IPS-11a (cell line): Measurements from ENCODE around the gene ZNHIT6.

Experiments
- H3K4me3 ChIP-seq: one replicate; pipeline ENCODE4 v1.5.1; 2013; ENCODE audit warnings: low read depth, low read length, control low read depth

Gene ZNHIT6

DNA sequence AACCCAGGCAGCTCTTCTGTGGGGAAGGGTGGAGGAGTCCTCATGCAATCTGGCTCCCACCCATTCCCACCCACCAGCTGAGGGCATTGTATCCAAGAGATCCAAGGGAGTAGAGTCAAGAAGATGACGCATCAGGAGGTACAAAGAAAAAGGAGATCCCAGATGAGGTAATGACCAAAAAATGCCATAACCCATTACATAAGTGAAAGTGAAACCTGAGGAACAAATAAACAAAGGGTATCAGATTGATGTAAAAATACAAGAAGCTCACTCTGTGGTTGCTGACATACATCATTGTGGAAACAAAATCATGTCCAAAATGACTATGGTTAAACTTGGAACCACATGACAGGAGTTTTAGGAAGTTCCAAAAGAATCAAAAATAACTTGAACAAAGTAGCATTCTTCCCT lies 85.2 kb downstream of the ZNHIT6 start:
- H3K4me3 ChIP-seq = no peak overlapping the region

GRCh38 chr1:85621430-85621829 lies 86.8 kb downstream of the ZNHIT6 start:
- no peak overlapping the region for H3K4me3 ChIP-seq

GRCh38 chr1:85617633-85618100 lies 90.6 kb downstream of the ZNHIT6 start:
- H3K4me3 ChIP-seq = no peak overlapping the region

DNA sequence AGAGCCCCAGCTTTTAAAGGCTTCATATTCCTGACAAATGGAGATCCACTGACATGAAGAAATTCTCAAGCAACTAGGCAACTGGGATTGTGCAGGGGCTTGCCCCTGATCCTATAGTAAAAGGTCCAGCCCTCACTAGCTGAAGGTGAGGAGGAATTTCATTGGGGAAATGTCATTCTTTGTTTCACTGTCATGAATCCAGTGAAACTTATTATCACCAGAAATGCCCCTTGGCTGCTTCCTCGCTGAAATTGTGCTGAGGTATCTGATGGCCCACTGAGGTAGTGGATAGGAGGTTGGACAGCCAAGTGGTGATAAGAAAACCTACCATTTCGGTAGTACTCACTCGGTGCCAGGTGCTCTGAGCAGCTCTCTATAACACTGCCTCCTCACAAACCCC lies 91.5 kb downstream of the ZNHIT6 start:
- H3K4me3 ChIP-seq = no peak overlapping the region

- no peak overlapping the region for H3K4me3 ChIP-seq
Measured at GRCh38 chr1:85616364-85616705, 91.9 kb downstream of the ZNHIT6 start.

- no peak overlapping the region for H3K4me3 ChIP-seq
Measured at GRCh38 chr1:85615586-85616363, 92.5 kb downstream of the ZNHIT6 start.

DNA sequence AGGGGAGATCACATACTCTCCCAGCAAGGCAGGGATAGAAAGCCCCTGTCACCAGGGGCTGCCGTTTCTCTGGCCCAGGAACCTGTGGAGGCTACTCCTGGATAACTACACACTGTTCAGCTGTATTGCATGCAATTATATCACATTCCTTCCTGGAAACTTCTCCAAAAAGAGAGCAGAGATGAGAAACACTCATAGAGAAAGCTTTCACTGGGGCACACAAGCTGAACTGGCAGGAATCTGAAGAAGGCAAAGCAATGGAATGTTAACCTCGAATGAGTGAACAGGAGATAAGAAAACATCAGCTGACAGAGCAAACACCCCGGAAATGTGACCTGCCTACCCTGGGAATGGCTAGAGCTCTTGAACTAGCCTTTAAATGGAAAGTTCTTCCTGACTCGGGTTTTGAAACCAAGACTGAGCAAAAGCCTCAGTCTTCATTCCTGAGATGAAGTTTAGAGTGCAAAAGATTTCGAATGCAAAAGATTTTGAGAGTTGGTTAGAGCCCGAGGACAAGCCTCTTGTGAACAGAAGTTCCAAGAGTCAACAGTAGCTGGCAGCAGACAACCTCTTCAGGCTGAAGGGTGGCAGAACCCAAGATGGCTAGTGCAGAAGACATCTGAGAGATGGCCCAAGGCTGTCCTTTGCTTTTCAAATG lies 95.4 kb downstream of the ZNHIT6 start:
- no peak overlapping the region for H3K4me3 ChIP-seq

DNA sequence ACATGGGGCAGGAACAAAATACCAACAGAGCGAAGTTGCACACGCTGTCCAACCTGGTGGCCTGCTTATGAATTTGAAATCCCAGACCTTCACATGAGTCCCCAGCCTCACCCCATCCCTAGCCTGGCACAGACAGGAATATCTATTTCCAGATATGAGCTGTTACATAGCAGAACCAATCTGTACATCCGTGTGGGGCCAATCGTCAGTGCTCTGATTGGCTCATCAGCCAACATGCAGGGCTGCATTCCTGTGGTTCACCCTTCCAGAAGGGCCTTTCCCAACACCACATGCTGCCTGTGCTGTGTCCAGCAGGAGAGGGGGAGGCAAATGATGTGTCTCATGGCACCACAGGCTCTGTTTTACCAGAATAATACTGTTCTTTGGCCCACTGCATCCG lies 96.4 kb downstream of the ZNHIT6 start:
- no peak overlapping the region for H3K4me3 ChIP-seq

- no peak overlapping the region for H3K4me3 ChIP-seq
Measured at GRCh38 chr1:85611425-85611824, 96.8 kb downstream of the ZNHIT6 start.

- H3K4me3 ChIP-seq = no peak overlapping the region
Measured at GRCh38 chr1:85609976-85610375, 98.3 kb downstream of the ZNHIT6 start.

DNA sequence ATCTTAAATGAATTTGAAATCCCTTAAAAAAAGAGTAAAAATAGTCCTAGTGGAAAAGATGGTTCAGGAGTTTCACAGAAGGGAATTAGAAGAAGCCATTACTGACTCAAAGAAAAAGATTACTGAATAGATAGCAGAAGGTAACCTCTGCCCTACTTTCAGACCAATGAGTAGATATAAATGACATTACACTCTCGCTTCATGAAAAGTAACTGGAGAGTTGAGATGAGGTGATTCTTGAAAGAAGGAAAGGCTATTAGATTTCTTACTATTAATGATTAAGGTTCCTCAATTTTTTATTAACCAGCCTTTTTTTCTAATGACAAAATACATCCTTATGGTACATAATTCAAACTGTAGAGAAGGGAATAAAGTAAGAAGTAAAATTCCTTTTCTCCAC lies 99.4 kb downstream of the ZNHIT6 start:
- H3K4me3 ChIP-seq = no peak overlapping the region

DNA sequence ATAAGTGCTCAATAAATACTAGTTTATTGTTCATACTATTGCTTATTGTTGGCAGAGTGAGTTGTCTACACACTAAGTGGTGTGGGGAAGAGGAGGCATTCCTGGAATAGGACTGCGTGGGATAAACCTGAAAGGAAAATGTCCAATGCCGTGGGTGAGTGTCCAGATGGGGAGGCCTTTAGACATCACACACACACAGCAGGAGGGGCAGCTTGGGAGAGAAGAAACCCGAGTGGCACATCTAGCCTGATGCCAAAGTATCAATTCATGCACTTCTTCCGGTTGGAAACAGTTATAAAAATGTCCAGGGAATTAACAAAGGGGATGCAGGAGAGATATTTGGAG lies 100.3 kb downstream of the ZNHIT6 start:
- H3K4me3 ChIP-seq = no peak overlapping the region

- H3K4me3 ChIP-seq = no peak overlapping the region
Measured at GRCh38 chr1:85607126-85607920, 100.9 kb downstream of the ZNHIT6 start.

- no peak overlapping the region for H3K4me3 ChIP-seq
Measured at GRCh38 chr1:85606414-85606800, 101.8 kb downstream of the ZNHIT6 start.

DNA sequence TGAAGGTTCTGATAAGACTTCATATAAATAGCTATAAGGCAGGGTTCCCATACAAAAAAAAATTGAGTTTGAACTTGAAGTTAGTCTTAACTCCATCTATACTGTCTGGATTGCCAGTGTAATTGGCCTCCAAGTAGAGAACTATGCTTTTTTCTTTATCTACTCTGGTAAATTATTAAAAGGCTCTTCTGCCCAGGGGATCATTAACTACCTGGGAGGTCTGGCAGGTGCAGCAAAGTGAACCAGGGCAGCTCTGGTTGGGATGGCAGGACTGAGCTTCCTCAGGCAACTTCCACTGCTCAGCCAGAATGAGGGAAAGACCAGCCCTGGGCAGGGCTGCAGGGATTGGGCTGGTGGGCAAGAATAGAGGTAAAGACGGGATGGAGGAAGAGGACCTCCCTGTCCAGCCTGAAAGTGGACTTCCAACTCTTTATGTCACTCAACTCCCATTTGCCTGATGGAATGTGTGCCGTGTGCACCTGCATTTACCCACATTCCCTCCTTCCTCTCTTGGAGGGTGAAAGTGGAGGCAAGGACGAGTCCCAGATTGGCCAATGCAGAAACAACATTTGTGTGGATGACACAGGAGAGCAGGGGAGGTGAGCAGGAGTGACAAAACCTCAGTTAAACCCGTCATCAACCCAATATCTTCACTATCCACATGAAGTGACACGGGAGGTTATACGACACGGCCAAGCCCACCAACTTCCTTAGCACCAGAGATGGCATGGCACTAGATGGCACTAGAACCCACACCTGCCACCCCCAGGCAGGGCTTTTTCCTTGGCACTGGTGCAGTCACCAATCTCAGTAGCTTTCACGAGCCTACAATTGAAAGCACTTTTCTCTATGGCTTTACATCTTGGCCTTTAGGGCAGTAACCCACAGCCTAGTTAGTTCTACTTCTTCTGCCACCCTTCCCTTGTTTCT lies 102.5 kb downstream of the ZNHIT6 start:
- no peak overlapping the region for H3K4me3 ChIP-seq

DNA sequence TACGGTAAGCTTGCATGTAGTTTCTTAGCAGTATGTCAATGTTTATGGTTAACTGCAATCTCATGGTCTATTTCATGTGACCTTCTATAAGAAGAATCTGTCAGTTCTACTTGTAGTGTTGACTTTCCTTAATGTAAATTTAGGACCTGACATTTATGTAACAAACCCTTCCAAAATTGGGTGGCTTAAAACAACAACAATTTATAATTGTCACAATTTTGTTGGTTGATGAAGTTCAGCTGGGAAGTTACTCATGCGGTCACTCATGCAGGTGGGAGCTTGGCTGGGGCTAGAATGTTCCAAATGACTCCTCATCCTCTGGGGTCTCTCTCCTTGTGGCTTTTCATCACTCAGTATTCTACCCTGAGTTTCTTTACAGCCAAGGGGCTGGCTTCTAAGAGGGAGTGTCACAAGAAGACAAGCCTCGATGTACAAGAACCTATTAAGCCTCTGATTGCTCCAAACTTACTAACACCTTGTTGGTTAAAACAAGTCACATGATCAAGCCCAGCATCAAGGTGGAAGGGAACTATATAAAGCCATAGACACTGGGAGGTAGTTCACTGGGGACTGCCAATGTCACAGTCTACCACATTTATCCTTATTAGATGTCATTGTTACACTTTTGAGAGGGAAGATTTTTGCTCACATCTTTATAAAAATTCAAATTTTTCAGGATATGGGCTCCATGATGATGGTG lies 103.8 kb downstream of the ZNHIT6 start:
- no peak overlapping the region for H3K4me3 ChIP-seq

DNA sequence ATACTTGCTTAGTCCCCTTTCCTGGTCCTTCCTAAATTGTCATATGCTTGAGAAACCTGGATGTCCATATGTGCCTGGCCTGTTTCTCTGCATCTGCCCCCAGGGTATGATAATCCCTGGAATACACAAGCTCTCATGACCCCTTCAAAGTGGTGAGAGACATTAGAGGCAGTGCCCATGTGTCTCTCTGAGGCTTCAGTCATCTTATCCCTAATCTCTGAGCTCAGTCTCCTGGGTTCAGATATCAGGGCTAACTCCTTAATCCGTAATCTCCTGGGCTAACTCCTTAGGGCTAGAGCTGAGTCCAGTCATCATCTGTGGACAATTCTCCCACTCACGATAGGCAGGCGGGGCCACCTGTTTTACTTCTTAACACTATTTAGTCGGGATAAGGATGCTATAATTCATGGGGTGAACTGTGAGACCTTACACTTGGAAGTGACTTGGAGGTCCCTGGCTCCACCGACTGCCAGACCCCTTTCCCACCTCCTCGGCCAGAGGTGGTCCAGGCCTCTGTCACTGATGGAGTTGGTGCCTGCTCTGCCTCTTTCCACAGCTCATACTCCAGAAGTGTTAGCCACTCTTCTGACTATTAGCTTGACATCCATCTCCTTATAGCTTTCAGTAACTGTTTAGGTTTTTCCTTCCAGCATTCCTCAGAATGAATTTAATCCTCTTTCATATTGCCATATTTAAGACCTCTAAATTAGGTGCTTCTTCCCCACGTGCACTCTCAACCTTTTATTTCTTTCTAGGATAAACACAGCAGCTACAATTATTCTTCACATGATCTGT lies 105.0 kb downstream of the ZNHIT6 start:
- no peak overlapping the region for H3K4me3 ChIP-seq

DNA sequence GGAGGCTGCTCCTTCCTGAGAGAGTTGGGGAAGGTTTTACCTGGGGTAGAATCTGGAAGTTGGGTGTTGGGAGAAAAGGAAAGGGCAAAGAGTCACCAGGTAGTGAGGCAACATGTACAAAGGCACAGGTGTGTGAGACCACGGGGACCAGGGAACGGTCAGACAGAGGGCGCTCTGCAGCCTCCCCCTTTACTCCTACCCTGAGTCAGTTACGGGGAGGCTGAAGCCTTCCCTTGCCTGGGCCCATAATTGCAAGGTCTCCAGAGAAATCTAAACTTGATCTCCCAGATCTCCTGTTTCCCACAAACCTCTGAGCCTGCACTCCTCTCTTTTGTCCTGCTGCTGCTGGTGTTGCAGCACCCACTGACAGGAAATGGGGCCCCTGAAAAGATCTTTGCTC lies 105.7 kb downstream of the ZNHIT6 start:
- H3K4me3 ChIP-seq = no peak overlapping the region

- no peak overlapping the region for H3K4me3 ChIP-seq
Measured at GRCh38 chr1:85601901-85602300, 106.3 kb downstream of the ZNHIT6 start.
